Loucy (cell line): ENCODE measurements around the gene ANKRD49.

ENCODE experiments used
- CTCF ChIP-seq: fragments of 200-600 bp; sonication (generic); conservative IDR thresholded peaks from 2 replicates; pipeline ENCODE4 v1.5.1; 2014; ENCODE audit warnings: mild to moderate bottlenecking, antibody characterized with exemption, low read length
- EZH2phosphoT487 ChIP-seq: fragments of 200-600 bp; IDR thresholded peaks from 2 replicates; pipeline ENCODE4 v1.6.1; 2018; ENCODE audit warnings: antibody characterized with exemption, mild to moderate bottlenecking, moderate library complexity, borderline replicate concordance

GRCh38 chr11:94526645-94527438 is 33.1 kb downstream of the ANKRD49 start:
- TF ChIP-seq CTCF (no peak), EZH2phosphoT487 (no peak)
